ENCODE results near the gene ERN1. TPM values are rescaled to one million over a fixed set of nuclear protein-coding genes. Genes with fewer than 3 reads are reported as not detected.

The ERN1 gene
- total RNA-seq, 1 donor from 2014 or later: 22.1 TPM

DNA sequence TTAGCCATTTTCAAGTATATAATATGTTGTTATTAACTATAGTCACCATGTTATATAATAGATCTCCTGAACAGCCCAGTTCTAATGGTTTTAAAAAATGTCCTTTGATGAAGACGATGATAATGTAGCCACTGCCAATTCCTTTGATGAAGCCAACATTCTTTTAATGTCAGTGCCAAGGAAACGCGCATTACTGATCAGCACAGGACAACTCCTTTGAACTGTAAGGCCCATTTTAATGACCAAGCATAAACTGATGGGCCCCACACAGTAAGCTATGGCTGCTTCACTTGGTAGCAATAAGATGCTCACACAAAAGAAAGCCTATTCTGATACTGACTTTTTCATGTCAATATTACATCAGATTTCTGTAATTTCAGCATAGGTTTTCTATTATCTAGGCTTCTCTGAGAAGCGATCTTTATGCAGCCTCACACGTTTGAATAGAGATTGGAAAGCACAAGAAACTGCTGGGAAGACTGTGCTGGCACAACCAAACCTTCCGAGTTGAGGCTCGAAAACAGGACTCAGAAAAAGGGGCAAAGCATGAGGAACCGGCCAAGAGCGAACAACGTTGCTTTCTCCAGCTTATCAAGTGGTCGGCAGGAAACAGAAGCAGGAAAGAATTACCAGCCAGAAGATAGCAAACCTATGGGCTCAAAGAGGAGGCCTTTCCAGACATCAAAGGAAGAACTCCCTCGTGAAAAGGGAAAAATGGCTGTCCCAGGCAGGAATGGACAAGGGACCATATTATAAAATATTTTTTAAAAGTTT, 19.4 kb downstream of the ERN1 start:
- H3K36me3 ChIP-seq (ENCODE audit: control insufficient read depth, insufficient read depth, low read length): peaks cover 1% of the 10 kb centered on the region
- H3K4me3 ChIP-seq (ENCODE audit: low read depth, low read length): no peak overlapping the region
- DNase-seq (ENCODE audit: low read depth) (no peak), FAIRE-seq (no peak)
- TF ChIP-seq, protein P1, sequence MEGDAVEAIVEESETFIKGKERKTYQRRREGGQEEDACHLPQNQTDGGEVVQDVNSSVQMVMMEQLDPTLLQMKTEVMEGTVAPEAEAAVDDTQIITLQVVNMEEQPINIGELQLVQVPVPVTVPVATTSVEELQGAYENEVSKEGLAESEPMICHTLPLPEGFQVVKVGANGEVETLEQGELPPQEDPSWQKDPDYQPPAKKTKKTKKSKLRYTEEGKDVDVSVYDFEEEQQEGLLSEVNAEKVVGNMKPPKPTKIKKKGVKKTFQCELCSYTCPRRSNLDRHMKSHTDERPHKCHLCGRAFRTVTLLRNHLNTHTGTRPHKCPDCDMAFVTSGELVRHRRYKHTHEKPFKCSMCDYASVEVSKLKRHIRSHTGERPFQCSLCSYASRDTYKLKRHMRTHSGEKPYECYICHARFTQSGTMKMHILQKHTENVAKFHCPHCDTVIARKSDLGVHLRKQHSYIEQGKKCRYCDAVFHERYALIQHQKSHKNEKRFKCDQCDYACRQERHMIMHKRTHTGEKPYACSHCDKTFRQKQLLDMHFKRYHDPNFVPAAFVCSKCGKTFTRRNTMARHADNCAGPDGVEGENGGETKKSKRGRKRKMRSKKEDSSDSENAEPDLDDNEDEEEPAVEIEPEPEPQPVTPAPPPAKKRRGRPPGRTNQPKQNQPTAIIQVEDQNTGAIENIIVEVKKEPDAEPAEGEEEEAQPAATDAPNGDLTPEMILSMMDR (IDR thresholded peaks at IDR 0.05; ENCODE audit: insufficient read depth, low read length, severe bottlenecking): no peak
- H3K27me3 ChIP-seq (ENCODE audit: control insufficient read depth, insufficient read depth, low read length): no peaks in the 10 kb centered on the region

DNA sequence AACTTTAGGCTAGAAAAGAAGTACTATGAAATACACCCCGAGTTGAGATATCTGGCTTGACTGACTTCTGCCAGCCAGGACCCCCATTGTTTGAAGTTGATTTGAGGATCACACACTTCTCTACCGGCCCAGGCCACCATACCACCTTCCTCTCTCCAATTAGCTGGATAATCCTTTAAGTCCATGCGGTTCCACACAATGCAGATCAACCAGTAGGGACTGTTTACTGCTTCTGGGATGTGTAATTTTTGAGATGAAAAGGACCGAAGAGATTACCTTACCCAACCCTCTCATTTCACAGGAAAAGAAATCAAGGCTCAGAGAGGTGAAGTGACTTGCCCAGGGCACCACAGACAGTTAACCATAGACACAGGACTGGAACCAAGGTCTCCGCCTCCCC, 20.5 kb downstream of the ERN1 start:
- Histone ChIP-seq H3K36me3 (ENCODE audit: control insufficient read depth, insufficient read depth, low read length) (peaks cover 1% of the 10 kb centered on the region), H3K4me3 (ENCODE audit: low read depth, low read length) (no peak overlapping the region), H3K27me3 (ENCODE audit: control insufficient read depth, insufficient read depth, low read length) (no peaks in the 10 kb centered on the region)
- TF ChIP-seq, protein P1 (IDR thresholded peaks at IDR 0.05; ENCODE audit: insufficient read depth, low read length, severe bottlenecking): no peak
- DNase-seq (ENCODE audit: low read depth) (no peak), FAIRE-seq (no peak)

- TF ChIP-seq, protein P1 (IDR thresholded peaks at IDR 0.05; ENCODE audit: insufficient read depth, low read length, severe bottlenecking): no peak
- FAIRE-seq: no peak
- no peaks in the 10 kb centered on the region for H3K27me3 ChIP-seq (ENCODE audit: control insufficient read depth, insufficient read depth, low read length)
- H3K4me3 ChIP-seq (ENCODE audit: low read depth, low read length): no peak overlapping the region
- DNase-seq (ENCODE audit: low read depth): no peak
- peaks cover 3% of the 10 kb centered on the region for H3K36me3 ChIP-seq (ENCODE audit: control insufficient read depth, insufficient read depth, low read length)
Measured at GRCh38 chr17:64107500-64108236, 22.3 kb downstream of the ERN1 start.

DNA sequence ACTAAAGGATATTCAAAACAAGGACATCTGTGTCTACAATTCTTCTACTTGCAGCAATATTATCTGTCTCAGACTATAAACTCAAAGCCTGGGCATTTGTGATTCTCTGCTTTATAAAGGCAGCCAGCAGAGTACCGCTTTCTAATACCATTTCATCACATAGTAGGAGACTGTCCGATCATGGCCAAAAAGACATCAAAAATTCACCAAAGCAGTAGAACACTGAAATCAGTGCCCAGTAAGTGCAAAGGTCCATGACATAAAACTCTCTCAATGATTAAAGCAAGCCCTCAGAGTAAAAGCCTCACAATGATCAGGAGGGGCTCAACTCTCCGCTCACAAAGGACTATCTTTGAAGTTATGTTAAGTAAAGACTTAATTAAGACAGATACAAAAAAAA, 23.0 kb downstream of the ERN1 start:
- H3K4me3 ChIP-seq (ENCODE audit: low read depth, low read length): no peak overlapping the region
- DNase-seq (ENCODE audit: low read depth): no peak
- TF ChIP-seq, protein P1 (IDR thresholded peaks at IDR 0.05; ENCODE audit: insufficient read depth, low read length, severe bottlenecking): no peak
- H3K36me3 ChIP-seq (ENCODE audit: control insufficient read depth, insufficient read depth, low read length): peaks cover 2% of the 10 kb centered on the region
- no peak for FAIRE-seq
- H3K27me3 ChIP-seq (ENCODE audit: control insufficient read depth, insufficient read depth, low read length): no peaks in the 10 kb centered on the region

- no peak for FAIRE-seq
- no peak for DNase-seq (ENCODE audit: low read depth)
Measured at GRCh38 chr17:64103391-64104364, 26.3 kb downstream of the ERN1 start.

More at GRCh38 chr17:64103391-64104364, 26.3 kb downstream of the ERN1 start:
- Histone ChIP-seq H3K36me3 (ENCODE audit: control insufficient read depth, insufficient read depth, low read length) (peaks cover 2% of the 10 kb centered on the region), H3K27me3 (ENCODE audit: control insufficient read depth, insufficient read depth, low read length) (no peaks in the 10 kb centered on the region), H3K4me3 (ENCODE audit: low read depth, low read length) (no peak overlapping the region)
- TF ChIP-seq, protein P1 (IDR thresholded peaks at IDR 0.05; ENCODE audit: insufficient read depth, low read length, severe bottlenecking): no peak
